Stimulated activated CD4-positive, alpha-beta T cell treated with anti-CD3 and anti-CD28 coated beads, Interleukin-1b, Interleukin-23, amount 100 ng/mL, for 24 hours (primary cell): ENCODE results near the gene PAH.
"Not testable (repeated sequence)": the region's sequence is repeated elsewhere in the genome, so short reads cannot be mapped to it uniquely, and the experiment has no call there.

Source experiments
- DNase-seq, 4 experiments: peaks; one replicate each; pipeline ENCODE4 v3.0.0-alpha.2; 2020; ENCODE audit warnings: low read depth in 4 of 4, low spot score in 1 of 4

Gene PAH

DNA sequence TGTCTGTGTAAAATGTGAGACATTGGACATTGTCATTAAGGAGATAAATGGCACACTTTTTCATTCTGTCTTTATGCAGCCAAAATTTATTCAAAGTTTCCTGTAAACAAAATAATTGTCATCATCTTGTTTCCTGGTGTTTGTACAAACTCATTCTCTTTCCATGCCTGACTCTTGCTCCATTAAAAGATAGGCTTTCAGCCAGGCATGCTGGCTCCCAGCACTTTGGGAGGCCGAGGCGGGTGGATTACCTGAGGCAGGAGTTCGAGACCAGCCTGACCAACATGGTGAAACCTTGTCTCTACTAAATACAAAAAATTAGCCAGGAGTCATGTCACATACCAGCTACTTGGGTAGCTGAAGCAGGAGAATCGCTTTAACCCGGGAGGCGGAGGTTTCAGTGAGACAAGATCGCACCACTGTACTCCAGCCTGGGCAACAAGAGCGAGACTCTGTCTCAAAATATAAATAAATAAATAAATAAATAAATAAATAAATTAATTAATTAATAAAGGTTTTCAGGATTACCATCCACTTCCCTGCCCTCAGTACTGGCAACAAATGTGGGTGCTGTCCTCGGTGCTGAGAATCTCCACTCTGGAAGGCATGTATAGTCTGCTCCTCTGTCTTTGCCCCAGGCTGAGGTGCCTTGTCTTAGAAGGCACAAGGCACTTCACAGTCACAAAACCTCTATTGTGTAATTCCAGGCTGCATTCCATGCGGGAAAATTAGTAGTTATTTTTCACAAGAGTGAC is 83.2 kb downstream of the PAH start:
- no peak for DNase-seq

DNA sequence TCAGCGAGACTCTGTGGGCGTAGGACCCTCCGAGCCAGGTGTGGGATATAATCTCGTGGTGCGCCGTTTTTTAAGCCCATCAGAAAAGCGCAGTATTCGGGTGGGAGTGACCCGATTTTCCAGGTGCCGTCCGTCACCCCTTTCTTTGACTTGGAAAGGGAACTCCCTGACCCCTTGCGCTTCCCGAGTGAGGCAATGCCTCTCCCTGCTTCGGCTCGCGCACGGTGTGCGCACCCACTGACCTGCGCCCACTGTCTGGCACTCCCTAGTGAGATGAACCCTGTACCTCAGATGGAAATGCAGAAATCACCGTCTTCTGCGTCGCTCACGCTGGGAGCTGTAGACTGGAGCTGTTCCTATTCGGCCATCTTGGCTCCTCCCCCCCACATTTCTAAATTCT is 84.2 kb downstream of the PAH start:
- DNase-seq = not testable (repeated sequence)

DNA sequence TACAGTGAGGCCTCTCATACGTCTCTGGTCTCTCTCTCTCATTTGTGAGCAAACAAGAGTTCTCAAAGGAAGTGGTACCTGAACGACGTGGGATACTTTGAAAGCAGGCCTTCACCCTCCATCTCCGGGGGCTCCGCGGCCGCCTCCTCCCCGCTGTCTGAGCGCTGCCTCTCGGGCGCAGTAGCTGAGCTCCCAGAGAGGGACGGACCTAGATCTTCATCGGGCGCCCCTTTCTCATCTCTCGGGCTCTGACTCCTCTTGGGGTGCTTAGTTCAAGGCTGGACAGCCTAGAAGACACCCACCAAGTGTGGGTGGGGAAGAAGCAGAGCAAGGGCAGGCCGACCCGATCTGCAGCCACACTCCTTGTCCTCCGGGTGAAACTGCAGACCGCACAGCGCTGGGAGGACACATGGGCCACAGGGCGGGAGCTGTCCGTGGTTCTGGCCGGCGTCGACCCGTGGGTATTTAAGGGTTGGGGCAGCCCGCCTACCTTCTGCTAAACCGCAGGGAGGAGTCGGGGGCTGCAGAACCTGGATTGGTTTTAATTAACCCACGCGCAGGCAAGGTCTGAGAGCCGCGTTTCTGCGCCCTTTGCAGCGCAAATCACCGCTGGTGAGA is 92.7 kb downstream of the PAH start:
- no peak for DNase-seq

DNA sequence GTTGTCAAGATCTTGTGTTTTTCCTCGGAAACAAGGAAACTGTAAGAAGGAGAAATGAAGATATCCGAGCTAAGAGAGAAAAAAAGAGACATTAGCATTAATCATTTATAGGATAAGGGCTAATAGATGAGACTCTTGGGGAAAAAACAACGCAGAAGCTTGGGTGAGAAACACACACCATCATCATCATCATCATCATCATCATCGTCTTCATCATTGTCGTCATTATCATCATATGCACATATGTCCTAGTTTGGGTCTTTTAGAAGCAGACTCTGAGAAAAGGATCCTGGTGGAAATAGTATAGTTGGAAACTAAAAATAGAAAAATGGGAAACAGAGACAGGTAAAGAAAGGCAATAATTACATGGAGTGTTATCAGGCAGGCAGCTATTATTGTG is 95.9 kb downstream of the PAH start:
- no peak for DNase-seq

DNA sequence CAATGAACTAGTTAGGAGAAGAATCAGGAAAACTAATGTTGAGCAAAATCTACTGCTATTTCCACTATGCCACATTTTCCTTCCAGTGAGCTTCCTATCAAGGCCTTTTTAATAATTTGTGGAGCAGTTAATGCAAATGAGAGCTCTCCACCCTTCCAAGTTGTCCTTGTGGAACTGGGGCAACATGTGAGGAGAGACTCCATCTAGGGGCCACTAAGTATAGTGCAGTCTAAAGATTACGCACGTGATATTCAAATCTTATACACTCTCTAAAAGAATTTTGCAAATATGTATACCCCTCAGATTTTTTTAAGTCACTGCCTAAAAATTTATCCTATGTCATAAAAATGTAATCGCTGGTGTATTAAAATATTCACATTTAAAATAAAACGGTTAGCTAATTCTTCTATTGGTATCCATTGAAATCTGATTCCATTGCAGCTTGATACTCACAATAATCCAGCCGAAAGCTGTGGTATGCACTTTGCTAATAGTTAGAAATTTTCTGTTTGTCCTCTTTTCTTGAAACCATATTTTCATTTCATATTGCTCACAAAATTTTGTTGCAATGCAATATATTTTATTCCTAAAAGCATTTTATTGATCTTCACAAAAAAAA is 100.1 kb downstream of the PAH start:
- DNase-seq = no peak

DNA sequence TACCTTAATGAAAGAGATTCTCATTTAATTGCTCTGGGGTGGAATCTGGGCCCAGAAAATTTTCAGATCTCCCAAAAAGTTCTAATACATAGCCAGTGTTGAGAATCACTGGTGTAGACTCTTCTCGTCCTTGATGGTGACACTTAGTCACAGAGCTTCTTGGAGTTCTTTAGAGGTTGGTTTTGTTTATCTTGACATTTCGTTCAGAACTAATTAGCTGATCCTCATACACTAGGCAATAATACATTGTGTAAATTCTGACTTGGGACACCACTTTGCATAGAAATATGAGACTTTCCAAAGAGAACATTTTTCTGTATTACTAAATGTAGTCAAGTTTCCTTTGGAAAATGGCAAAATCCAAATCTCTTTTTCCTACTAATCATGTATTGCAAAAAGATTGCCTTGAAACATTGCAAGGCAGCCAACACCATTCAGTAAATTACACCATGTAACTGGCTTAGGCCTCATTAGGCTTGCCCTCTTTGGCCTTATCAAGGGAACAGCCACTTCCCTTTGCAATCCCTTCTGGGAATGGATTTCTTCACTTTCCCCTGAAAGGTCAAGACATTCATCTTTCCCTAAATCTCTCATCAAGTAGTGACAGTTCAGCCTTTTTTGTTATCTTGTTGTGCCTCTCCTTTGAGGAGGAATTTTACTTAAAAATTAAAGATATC is 102.2 kb downstream of the PAH start:
- no peak for DNase-seq

DNA sequence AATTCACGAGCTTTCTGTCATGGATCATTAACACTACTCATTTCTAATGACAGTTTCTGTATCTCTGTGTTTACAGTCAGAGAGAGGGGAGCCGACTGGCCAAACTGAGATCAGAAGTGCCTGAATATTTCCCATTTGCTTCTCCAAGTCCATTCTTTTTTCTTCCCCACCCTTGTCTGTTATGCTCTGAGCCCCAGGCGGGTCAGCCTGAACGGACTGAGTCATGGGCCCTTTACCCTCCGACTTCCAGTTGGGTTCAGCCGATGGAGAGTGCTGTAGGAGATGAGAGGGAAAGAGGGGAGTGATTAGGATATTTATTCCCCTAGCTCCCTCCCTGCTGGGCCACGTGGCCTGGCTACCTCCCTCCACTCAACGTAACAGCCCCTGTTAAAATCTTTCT is 104.7 kb downstream of the PAH start:
- DNase-seq = no peak

DNA sequence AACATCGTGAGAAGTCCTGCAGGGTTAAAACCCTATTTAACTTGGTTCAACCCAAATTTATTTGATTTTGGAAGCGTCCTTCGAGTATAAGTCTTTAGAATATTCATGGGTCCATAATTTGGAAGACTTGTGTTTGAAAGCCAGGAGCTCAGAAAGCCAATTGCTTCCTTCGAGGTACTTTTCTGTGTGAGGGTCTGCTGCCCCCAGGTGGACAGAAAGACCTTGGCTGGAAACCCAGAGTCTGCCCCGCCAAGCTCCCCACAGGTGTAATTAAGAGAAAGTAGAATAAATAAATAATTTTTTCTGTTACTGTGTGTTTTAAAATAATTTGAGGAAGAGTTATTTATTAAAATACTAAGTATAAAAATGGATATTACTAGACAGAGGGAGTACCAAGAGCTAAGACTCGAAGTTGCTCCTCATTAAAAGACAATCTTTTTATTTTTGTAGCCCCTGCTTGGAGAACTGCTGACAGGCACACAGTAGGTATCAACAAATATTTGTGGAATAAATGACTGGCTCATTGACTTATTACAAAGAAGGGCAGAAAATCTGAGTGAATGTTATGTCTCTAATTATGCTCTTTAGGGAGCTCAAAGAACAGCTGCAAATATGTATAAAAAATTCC is 105.8 kb downstream of the PAH start:
- no peak for DNase-seq

DNA sequence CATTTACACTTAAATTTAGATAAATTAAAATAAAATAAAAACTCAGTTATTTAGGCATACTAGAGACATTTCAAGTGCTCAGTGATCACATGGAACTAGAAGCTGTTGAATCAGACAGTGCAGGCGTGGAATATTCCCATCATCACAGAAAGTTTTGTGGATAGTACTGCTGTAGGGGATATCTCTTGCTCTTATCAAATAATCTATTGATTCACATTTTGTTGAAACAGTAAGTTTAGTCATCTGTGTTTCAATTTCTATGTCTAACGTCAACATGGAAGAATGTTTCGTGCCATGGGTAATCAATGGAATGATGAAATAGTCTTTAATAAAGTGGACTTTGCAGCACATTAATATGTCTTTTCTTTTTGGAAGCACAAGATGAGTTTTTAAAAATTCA is 108.6 kb downstream of the PAH start:
- no peak for DNase-seq

DNA sequence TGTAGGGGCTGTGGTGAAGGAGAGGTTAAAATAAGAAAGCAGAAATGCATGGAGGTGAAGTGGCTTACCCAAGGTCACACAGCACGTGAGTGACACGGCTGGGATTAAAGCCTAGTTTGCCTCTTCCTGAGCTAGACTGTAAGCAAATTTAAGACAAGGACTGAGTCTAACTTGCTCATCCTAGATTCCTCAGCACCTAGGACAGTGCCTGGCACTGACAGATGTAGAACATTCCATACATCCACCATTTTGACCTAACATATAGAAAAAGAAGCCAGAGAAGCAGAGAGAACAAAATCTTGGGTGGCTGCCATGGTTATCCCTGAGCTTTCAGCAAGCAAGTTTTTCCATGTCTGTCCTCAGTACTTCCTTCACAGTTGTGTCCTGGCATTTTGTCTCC is 110.5 kb downstream of the PAH start:
- no peak for DNase-seq

DNA sequence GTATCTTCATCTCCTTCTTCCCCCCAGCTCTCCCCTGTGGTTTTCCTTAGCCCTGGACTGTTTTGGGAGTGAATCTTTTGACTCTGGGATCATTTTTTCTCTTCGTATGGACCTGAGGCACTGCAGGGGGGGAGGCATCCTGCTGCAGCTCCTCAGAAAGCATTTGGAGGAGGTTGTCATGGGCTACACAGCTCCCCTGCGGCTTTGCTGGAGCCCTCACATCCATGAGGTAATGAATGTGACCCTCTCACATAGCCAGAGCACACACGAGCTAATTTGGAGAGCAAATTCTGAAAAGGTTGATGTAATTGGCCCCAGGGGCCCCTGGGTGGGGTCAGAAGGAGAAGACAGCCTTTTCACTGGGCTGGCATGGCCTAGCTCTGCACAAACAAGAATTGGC is 110.9 kb downstream of the PAH start:
- no peak for DNase-seq

DNA sequence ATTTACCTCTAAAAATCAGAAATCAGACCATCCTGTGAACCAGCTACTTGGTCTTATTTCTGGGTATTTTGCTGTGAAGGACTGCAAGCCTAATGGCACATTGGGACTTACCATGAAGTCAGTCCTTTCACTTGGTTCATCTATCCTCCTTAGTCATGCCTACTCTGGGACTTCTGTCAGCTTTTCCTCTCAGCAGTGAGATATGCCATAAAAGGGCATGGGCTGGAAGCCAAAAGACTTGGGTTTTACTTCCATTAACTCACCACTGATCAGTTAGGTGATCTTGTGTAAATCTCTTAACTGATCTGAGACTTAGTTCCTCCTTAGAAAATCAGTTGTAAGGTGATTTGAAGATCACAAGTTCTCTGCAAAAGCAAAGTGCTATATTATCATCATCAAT is 116.5 kb downstream of the PAH start:
- DNase-seq = no peak

DNA sequence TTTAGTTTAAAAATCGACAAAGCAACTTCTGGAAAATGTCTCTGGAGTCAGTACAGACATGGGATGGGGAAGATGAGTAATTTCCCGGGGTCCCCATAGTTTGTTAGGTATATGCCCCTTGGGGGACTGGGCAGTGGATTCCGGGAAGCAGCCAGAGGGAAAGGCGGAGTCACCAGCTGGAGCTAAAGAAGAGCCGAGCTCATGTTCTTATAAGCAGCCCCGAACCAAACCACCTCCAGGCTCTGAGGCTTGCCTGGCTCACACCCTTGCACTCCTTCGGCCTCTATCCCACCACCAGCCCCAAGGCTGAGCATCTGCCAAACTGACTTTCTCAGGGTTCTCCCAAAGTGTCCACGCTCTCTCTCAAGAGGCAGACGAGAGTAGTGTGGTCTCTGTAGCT is 117.8 kb downstream of the PAH start:
- no peak for DNase-seq

DNA sequence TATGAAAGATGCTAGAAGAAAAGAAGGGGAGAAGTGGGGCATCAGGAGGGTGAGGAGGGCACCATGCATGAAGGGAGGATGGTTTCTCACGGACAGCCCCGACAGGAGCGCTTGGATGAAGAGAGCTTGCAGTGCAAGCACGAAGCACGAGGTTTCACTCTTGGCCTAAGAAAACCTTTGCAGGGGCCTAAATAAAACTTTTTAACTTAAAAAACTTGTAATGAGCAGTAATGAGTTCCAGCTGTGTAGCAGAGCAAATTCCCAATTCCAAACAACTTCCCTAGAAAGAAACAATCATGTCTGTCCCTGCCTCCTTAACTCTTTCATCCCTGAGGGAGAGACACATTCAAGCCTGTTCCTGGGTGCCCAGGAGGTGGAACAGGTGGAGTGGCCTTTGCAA is 119.5 kb downstream of the PAH start:
- no peak for DNase-seq

DNA sequence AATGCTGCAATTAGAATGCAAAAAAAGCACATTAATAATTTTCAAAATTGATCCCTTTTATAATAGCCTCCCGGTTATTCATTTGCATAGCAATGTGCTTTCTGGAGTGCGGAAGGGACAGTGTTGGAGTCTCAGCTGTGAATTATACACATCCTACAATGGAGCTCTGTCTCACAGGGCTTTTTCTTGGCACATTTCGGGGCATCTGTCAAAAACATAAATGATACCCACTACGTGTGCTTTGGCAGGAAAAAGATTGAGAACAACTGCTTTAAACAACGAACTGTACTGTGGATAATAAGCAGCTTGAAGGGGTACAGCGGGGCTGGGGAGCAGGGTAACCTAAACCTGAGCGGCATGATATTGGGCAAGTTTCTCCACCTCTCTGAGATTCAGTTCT is 123.1 kb downstream of the PAH start:
- no peak for DNase-seq
